Measurements from ENCODE around the gene HTRA2. TPM values are rescaled to one million over a fixed set of nuclear protein-coding genes. Genes with fewer than 3 reads are reported as not detected.
A peak's percentile ranks its signal among the peaks of the same experiment; 100 is the strongest.

The HTRA2 gene
- total RNA-seq, 4 donors from 2014 or later: 27.3 to 45.9 (median 37.5) TPM

- TF ChIP-seq CTCF (IDR thresholded peaks at IDR 0.05): no peak
- no peak for TF ChIP-seq POLR2A (IDR thresholded peaks at IDR 0.05)
- no peak overlapping the region for H3K27ac ChIP-seq
- H3K27me3 ChIP-seq: peaks cover 53% of the 10 kb centered on the region
- peaks cover 7 to 26% of the 10 kb centered on the region in 2 donors for H3K4me1 ChIP-seq
- no peaks in the 10 kb centered on the region for H3K9me3 ChIP-seq
- H3K36me3 ChIP-seq: no peaks in the 10 kb centered on the region
- DNase-seq: peak in 1 of 2 donors; percentile 23
- intact Hi-C loops (cut with DNase I): no loop called here
- H3K4me3 ChIP-seq (replicated peaks in 1 of 3): no peak overlapping the region
- 5 to 6% methylated on average over 18 to 23 of the region's 60 CpGs for WGBS, 2 donors
Measured at GRCh38 chr2:74515271-74515980, 14.3 kb upstream of the HTRA2 start.

- DNase-seq: peak in 1 of 2 donors; percentile 38
- no peak for TF ChIP-seq CTCF (IDR thresholded peaks at IDR 0.05)
- no peak for TF ChIP-seq POLR2A (IDR thresholded peaks at IDR 0.05)
- intact Hi-C loops (cut with DNase I): no loop called here
Measured at GRCh38 chr2:74515981-74516633, 13.6 kb upstream of the HTRA2 start.

GRCh38 chr2:74516650-74517049 lies 13.1 kb upstream of the HTRA2 start:
- H3K4me3 ChIP-seq (replicated peaks in 1 of 3): no peak overlapping the region
- peaks cover 50% of the 10 kb centered on the region for H3K27me3 ChIP-seq
- no peaks in the 10 kb centered on the region for H3K36me3 ChIP-seq
- no peak overlapping the region for H3K27ac ChIP-seq
- H3K4me1 ChIP-seq: peaks cover 7 to 26% of the 10 kb centered on the region in 2 donors
- DNase-seq: no peak
- 63 to 64% methylated on average over 13 of the region's 13 CpGs for WGBS, 2 donors
- no peaks in the 10 kb centered on the region for H3K9me3 ChIP-seq
- TF ChIP-seq POLR2A (IDR thresholded peaks at IDR 0.05): no peak
- TF ChIP-seq CTCF (IDR thresholded peaks at IDR 0.05): no peak
- intact Hi-C loops (cut with DNase I): no loop called here

More at GRCh38 chr2:74515981-74516633, 13.6 kb upstream of the HTRA2 start:
- H3K27me3 ChIP-seq: peaks cover 53% of the 10 kb centered on the region
- 0 to 6% methylated on average over 7 to 40 of the region's 72 CpGs for WGBS, 2 donors
- no peak overlapping the region for H3K4me3 ChIP-seq (replicated peaks in 1 of 3)
- no peaks in the 10 kb centered on the region for H3K36me3 ChIP-seq
- H3K27ac ChIP-seq: no peak overlapping the region
- no peaks in the 10 kb centered on the region for H3K9me3 ChIP-seq
- H3K4me1 ChIP-seq: peaks cover 7 to 26% of the 10 kb centered on the region in 2 donors

- Histone ChIP-seq H3K27ac (no peak overlapping the region), H3K9me3 (no peaks in the 10 kb centered on the region), H3K36me3 (peaks cover 13 to 19% of the 10 kb centered on the region in 2 donors), H3K4me1 (no peaks in the 10 kb centered on the region), H3K4me3 (replicated peaks in 1 of 3) (no peak overlapping the region), H3K27me3 (peaks cover under 1% of the 10 kb centered on the region)
- 61 to 83% methylated on average over 3 of the region's 3 CpGs for WGBS, 2 donors
- TF ChIP-seq POLR2A (IDR thresholded peaks at IDR 0.05): no peak
- TF ChIP-seq CTCF (IDR thresholded peaks at IDR 0.05): no peak
- intact Hi-C loops (cut with DNase I): loop anchor here (10.0 kb wide), 1 partner anchor 62 kb away; no protein-coding TSS in a partner anchor
- no peak for DNase-seq
Measured at GRCh38 chr2:74522516-74522915, 7.2 kb upstream of the HTRA2 start.

GRCh38 chr2:74524005-74524404 lies 5.7 kb upstream of the HTRA2 start:
- TF ChIP-seq CTCF (IDR thresholded peaks at IDR 0.05) (no peak), POLR2A (IDR thresholded peaks at IDR 0.05) (no peak)
- 78 to 95% methylated on average over 4 to 9 of the region's 9 CpGs for WGBS, 2 donors

More at GRCh38 chr2:74524005-74524404, 5.7 kb upstream of the HTRA2 start:
- peaks cover 10% of the 10 kb centered on the region in 2 donors for H3K4me1 ChIP-seq
- H3K27ac ChIP-seq: no peak overlapping the region
- no peak for DNase-seq
- no peaks in the 10 kb centered on the region for H3K27me3 ChIP-seq
- intact Hi-C loops (cut with DNase I): loop anchor here (10.0 kb wide), 1 partner anchor 61 kb away; no protein-coding TSS in a partner anchor
- H3K9me3 ChIP-seq: no peaks in the 10 kb centered on the region
- H3K36me3 ChIP-seq: peaks cover 15 to 23% of the 10 kb centered on the region in 2 donors
- H3K4me3 ChIP-seq (replicated peaks in 1 of 3): no peak overlapping the region
